Progenitor cell of endocrine pancreas (in vitro differentiated cells): Measurements from ENCODE around the gene BYSL. TPM values are rescaled to one million over a fixed set of nuclear protein-coding genes. Genes with fewer than 3 reads are reported as not detected.

Experiments used
- DNase-seq: peaks from one replicate; pipeline ENCODE4 v3.0.0; 2021; ENCODE audit warnings: low spot score; ENCODE audit not compliant: unreplicated experiment
- H3K27ac Mint-ChIP-seq: 2 replicates; pipeline ENCODE4 v1.8.0; 2021; ENCODE audit warnings: mild to moderate bottlenecking, moderate library complexity, mixed read lengths
- H3K27me3 Mint-ChIP-seq: 2 replicates; pipeline ENCODE4 v1.8.0; 2021; ENCODE audit warnings: mixed read lengths
- H3K36me3 Mint-ChIP-seq: 2 replicates; pipeline ENCODE4 v1.8.0; 2022; ENCODE audit warnings: mixed read lengths; ENCODE audit not compliant: insufficient read depth
- H3K4me1 Mint-ChIP-seq: 2 replicates; pipeline ENCODE4 v1.8.0; 2021; ENCODE audit warnings: low read depth, mixed read lengths
- H3K4me3 Mint-ChIP-seq: 2 replicates; pipeline ENCODE4 v1.8.0; 2021; ENCODE audit warnings: low read depth, mild to moderate bottlenecking, moderate library complexity, mixed read lengths
- H3K9me3 Mint-ChIP-seq: 2 replicates; pipeline ENCODE4 v1.8.0; 2021; ENCODE audit warnings: low read depth, mixed read lengths
- total RNA-seq: library from RNA; stranded (reverse); gene quantifications from 2 replicates; pipeline ENCODE4 v1.2.1, GENCODE V29; 2021
- TF ChIP-seq, protein P1 (sequence below): fragments of 200-600 bp; sonication (generic); IDR thresholded peaks from one replicate; pipeline ENCODE4 v1.5.0; 2021; ENCODE audit warnings: antibody characterized with exemption, mild to moderate bottlenecking; ENCODE audit not compliant: unreplicated experiment

The BYSL gene
- total RNA-seq, 1 donor from 2014 or later, result 32.8 TPM

DNA sequence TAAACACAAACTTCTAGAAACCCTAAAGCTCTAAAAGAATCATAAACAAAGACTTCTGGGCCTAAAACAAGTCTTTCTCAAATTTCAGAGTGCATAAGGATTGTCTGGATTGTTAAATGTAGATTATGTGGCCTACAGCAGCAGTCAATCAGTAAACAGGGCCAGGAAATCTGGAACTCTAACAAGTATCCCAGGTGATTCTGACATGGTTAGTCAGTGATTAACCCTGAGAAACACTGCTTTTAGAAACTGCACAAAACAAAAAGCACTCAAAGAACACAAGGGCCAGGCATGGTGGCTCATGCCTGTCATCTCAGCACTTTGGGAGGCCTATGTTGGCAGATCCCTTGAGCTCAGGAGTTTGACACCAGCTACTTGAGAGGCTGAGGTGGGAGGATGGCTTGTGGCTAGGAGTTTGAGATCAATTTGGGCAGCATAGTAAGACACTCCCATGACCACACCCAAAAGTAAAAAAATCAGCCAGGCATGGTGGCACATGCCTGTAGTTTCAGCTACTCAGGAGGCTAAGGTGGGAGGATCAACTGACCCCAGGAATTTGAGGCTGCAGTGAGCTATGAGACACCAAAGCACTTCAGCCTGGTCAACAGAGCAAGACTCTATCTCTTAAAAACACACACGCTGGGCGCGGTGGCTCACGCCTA lies 6.3 kb upstream of the BYSL start:
- no peaks in the 10 kb centered on the region for H3K9me3 Mint-ChIP-seq
- no peak overlapping the region for H3K4me3 Mint-ChIP-seq

DNA sequence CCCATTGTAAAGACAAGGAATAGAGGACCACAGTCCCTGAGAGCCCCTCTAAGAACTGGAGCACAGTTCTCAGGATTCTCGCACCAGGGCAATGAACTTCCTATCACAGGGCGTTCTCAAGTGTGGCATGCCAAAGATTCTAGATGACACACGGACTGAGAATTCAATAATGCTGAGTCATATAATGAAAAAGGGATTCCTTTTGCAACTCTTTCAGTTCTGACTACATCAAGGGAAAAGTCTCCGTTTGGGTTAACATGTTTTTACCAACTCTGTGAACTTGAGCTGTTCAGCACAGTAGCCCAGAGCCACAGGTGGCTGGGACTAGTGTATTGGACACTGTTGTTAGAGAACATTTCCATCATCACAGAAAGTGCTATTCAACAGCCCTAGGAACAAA lies 3.8 kb upstream of the BYSL start:
- H3K9me3 Mint-ChIP-seq, result no peaks in the 10 kb centered on the region
- peak overlapping the region; percentile 56 for H3K27ac Mint-ChIP-seq
- no peak overlapping the region for H3K4me3 Mint-ChIP-seq
- H3K27me3 Mint-ChIP-seq, result no peaks in the 10 kb centered on the region
- peaks cover 4% of the 10 kb centered on the region for H3K36me3 Mint-ChIP-seq
- TF ChIP-seq, protein P1, sequence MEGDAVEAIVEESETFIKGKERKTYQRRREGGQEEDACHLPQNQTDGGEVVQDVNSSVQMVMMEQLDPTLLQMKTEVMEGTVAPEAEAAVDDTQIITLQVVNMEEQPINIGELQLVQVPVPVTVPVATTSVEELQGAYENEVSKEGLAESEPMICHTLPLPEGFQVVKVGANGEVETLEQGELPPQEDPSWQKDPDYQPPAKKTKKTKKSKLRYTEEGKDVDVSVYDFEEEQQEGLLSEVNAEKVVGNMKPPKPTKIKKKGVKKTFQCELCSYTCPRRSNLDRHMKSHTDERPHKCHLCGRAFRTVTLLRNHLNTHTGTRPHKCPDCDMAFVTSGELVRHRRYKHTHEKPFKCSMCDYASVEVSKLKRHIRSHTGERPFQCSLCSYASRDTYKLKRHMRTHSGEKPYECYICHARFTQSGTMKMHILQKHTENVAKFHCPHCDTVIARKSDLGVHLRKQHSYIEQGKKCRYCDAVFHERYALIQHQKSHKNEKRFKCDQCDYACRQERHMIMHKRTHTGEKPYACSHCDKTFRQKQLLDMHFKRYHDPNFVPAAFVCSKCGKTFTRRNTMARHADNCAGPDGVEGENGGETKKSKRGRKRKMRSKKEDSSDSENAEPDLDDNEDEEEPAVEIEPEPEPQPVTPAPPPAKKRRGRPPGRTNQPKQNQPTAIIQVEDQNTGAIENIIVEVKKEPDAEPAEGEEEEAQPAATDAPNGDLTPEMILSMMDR, result no peak
- H3K4me1 Mint-ChIP-seq, result peaks cover 12% of the 10 kb centered on the region
- DNase-seq, result no peak

More for the DNA sequence above, 6.3 kb upstream of the BYSL start:
- Mint-ChIP-seq H3K36me3 (peaks cover 7% of the 10 kb centered on the region), H3K27me3 (no peaks in the 10 kb centered on the region), H3K27ac (peak overlapping the region; percentile 41), H3K4me1 (peaks cover 2% of the 10 kb centered on the region)
- DNase-seq, result no peak
- TF ChIP-seq, protein P1, result no peak

DNA sequence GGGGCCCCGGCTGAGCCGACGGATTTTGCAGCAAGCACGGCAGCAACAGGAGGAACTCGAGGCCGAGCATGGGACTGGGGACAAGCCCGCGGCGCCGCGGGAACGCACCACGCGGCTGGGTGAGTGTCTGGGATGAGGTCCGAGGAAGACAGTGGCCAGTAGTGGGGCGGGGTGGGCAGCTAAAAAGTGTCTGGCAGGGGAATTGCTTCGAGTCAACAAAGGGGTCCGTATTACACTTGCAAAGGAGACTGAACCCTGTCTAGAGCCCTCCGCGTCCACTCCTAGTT lies 356 bp downstream of the BYSL start:
- DNase-seq, result no peak
- H3K36me3 Mint-ChIP-seq, result peaks cover 9% of the 10 kb centered on the region
- peaks cover 23% of the 10 kb centered on the region for H3K4me1 Mint-ChIP-seq
- no peaks in the 10 kb centered on the region for H3K27me3 Mint-ChIP-seq
- peak overlapping the region; percentile 100 for H3K27ac Mint-ChIP-seq
- H3K9me3 Mint-ChIP-seq, result no peaks in the 10 kb centered on the region
- peak overlapping the region; percentile 98 for H3K4me3 Mint-ChIP-seq
- TF ChIP-seq, protein P1, result no peak

DNA sequence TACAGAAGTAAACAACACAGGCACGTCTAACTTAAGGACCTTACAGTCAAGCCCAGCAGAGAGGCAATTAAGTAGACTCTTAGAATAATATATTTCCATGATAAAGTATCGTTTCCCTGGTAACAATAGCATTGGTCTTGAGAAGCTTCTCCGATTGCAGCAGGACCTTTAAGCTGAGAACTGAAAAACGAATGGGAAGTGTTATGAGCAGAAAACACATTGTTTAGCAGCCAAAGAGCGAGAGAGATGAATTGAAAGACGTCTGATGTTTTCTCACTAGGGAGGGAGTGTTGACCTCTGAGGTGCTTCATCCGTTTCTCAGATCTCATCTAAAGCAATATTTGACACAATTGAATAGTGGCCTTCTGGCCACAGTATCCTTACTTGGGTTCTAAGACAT lies 855 bp downstream of the BYSL start:
- peak overlapping the region; percentile 100 for H3K27ac Mint-ChIP-seq
- DNase-seq, result no peak
- no peaks in the 10 kb centered on the region for H3K27me3 Mint-ChIP-seq
- H3K9me3 Mint-ChIP-seq, result no peaks in the 10 kb centered on the region
- peaks cover 23% of the 10 kb centered on the region for H3K4me1 Mint-ChIP-seq
- peak overlapping the region; percentile 98 for H3K4me3 Mint-ChIP-seq
- H3K36me3 Mint-ChIP-seq, result peaks cover 9% of the 10 kb centered on the region
- TF ChIP-seq, protein P1, result no peak

DNA sequence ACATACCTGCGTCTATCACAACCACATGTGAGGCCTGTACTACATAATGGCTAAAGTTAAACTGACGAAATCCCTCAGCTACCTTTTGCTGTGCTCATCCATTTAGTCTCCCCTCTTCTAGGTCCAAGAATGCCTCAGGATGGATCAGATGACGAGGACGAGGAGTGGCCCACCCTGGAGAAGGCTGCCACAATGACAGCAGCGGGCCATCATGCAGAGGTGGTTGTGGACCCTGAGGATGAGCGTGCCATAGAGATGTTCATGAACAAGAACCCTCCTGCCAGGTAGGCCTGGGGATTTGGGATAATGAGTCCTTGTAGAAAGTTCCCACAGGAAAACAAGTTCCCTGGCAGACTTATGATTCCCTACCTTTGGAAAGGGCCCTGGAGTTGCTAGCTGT lies 6.0 kb downstream of the BYSL start:
- H3K36me3 Mint-ChIP-seq, result peaks cover 12% of the 10 kb centered on the region
- H3K4me3 Mint-ChIP-seq, result no peak overlapping the region
- no peaks in the 10 kb centered on the region for H3K9me3 Mint-ChIP-seq
- H3K27me3 Mint-ChIP-seq, result no peaks in the 10 kb centered on the region
- peaks cover 14% of the 10 kb centered on the region for H3K4me1 Mint-ChIP-seq
- H3K27ac Mint-ChIP-seq, result peak overlapping the region; percentile 76
- DNase-seq, result no peak
- TF ChIP-seq, protein P1, result no peak
